OCI-M2 (cell line): Measurements from ENCODE around the gene LRRC28.

Experiments
- DNase-seq: peaks from one replicate; lab custom pipeline; 2025; ENCODE audit not compliant: unreplicated experiment; lab: John Stamatoyannopoulos, UW

The LRRC28 gene

GRCh38 chr15:99433757-99434450 is 182.6 kb downstream of the LRRC28 start:
- no peak for DNase-seq

DNA sequence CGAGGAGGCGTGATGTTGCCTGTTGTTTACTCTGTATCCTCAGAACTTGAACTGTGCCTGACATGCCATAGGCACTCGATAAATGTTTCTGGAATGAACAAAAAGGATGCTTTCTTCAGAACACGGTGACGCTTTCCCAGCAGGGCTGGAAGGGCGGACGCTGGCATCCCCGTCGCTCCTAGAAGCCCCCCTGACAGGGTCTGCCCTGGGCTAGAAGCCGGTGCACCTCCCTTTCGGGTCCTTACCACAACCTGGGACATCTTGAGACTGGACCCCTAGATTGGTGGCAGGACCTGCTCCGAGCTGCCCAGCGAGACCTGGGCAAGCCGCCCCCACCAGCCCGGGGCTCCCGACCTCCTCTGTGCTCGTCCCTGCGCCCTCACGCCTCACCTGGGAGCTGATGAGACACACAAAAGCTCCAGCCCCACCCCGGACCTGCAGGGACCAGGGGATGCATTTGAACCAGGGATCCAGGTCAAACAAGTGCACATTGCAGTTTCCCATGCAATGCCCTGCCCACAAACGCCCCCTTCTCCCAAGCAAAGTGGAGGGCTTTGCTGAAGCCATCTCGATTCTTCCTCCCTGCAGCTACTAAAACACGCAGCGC is 183.3 kb downstream of the LRRC28 start:
- no peak for DNase-seq

DNA sequence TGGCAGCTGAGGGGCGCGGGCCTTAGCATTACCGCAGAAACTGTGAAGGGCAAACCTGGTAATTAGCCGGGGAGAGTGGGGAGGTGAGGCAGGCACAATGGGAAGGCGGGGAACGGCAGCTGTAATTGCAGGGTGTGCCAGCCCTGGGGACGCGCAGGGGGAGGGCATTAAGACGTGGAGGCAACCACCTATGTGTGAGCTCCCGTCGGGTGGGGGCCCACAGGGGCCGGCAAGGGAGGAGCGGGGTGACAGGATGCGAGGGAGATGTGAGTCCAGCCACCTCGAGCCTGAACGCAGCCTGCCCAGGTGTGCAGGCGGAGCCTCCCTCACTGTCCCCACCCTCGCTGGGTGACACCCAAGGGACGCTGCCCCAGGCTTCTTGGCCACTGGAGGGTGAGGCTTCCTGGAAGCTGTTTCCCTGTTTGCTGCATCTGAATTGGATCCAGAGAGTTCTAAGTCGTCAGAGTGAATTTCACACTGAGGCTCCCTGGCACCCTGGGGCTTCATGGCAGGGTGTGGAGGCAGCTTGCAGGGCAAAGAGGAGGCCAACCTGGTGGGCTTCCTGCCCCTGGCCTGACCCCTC is 183.9 kb downstream of the LRRC28 start:
- no peak for DNase-seq

- no peak for DNase-seq
Measured at GRCh38 chr15:99435877-99436541, 184.7 kb downstream of the LRRC28 start.

DNA sequence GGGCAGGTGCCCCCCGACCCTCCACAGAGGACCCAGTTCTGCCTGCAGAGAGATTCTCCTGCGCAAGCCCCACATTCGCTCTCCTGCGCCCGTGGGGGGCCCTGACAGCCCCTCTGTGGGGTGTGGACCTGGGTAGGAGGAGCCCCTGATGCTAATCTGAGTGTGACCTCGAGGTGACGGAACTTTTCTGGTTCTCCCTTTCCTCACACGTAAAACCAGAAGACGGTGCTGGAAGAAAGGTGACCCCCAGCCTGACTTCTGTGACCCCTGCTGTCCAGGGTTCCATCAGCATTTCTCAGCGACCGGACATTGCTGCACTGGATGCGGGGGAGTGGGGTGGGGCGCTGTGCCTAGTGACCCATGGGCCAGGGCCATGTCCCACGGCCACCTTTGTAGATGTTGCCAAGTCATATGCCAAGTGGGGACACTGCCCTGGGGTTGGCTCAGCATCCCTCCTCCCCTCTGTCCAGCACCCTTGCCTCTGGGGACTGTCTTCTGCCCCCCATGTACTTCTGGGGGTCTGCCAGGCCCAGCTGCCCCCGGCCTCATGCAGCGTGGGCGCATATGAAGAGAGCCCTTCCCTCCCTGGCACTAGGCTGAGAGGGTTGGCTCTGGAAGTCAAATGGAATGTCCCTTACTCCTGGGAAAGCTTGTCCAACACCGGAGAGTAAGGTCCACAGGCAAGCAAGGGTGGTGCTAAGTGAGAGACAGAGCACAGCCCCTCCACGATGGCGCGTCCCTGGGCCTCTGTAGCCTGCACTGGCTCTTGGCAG is 185.4 kb downstream of the LRRC28 start:
- DNase-seq, result no peak

DNA sequence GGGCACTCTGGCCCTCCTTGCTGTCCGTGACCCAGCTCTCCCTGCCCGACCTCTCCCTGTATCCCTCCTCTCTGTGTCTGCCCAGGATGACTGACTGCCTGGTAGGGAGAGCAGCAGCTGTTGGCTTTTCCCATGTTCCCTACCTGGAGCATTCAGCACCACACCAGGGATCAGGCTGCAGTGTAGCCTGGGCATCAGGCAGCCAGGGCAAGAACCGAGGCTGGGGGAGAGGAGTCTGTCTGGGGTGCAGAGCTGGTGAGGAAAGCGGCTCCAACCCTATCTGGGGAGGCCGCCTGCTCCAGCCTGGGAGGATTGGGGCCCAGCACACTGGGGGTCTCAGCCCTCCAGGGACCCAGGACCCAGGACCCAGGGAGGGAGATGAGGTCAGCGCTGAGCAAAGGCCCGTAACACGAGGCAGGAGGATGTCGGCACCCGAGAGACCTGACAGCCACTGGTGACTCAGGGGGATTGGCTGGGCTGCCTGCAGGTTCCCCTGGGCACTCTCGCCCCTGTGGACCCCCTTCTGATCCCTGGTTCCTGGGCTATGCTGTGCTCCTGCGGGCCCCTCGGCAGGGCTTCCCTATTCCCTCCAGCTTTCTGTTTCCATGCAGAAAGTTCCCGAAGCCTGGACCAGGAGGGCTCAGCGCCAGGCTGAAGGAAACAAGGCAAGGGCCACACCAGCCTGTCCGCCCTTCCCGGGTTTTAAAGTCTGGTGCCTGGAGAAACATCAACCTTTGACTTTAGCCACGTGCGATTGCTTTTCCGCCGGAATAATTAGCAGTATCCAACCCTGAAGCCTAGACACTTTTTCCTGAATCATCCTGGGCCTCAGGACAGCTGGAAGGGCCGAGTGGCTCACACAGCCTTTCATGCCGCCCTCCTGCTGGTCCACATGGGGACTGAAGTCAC is 186.3 kb downstream of the LRRC28 start:
- no peak for DNase-seq

GRCh38 chr15:99438224-99438585 is 186.9 kb downstream of the LRRC28 start:
- no peak for DNase-seq

DNA sequence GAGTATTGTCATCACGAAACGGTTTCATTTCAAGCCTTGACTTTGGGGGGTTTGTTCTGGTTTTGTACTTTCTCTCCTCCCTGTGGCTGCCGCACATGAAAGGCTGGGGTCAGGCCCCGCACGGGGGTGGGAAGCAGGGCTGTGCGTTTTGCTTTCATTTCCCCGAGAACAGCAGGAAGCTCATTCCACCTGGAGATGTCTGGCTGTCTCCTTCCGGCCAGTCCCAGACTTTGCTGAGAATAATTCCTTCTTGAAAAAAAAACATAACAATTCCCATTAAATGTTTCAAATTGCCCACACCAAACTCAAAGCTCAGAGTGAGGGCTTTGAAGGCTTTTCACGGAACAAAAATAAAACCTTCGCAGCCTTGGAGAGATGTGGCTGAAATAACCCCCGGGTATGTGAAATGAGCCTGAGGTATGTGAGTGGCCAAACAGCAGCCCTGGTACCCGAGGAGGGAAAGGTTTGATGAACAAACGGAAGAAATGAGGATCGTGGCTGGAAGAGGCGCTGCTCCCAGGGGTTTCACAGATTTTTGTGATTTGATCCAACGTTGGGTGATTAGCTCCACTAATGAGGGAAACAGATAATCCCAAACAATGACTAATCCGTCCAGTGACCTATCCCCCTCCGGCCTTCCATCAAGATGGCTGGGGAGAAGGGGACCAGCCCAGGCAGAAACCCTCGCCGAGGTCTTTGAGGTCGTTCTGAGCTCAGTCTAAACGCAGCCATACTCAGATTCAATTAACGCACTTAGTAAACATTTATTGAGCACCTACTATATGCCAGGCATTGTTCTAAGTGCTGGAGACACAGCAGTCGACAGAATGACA is 187.6 kb downstream of the LRRC28 start:
- DNase-seq, result no peak

DNA sequence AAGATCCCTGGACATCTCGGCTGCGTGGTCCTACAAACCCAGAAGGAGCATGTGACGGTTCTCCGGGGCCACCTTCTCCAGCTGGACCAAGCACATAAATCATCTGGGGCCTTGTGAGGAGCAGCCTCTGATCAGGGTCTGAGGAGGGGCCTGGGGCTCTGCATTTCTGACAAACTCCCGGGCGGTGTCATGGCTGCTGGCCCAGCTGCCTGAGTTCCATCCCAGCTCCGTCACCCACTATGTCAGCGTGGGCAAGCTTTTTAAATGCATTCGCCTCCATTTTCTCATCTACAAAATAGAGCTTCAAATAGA is 188.2 kb downstream of the LRRC28 start:
- DNase-seq, result no peak

- DNase-seq, result no peak
Measured at GRCh38 chr15:99440029-99440428, 188.7 kb downstream of the LRRC28 start.
